ENCODE results near the gene PCSK4.
"Not testable (repeated sequence)": the region's sequence is repeated elsewhere in the genome, so short reads cannot be mapped to it uniquely, and the experiment has no call there.

Gene PCSK4

DNA sequence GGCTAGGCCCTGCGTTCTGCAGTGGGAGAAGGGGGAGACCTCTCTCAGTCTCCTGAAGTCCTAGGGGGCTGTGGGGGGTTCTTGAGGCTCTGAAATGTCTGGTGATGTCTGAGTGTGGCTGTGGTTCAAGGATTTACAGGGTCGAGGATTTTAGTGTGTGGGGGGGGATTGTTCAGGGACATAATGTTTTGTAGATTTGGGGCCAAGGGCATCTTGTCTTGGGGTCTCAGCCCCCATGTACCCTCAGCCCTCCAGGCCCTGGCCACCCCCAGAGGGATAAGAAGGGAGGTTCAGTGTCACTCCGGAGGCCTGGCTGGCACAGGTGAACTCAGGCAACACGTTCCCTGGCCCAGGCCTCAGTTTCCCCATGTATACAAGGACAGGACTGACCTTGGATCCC is 42.6 kb downstream of the PCSK4 start:
- Mint-ChIP-seq H3K27ac (no peak overlapping the region), H3K36me3 (ENCODE audit: low read depth) (peaks cover 4% of the 10 kb centered on the region), H3K9me3 (no peaks in the 10 kb centered on the region), H3K4me1 (ENCODE audit: low read depth) (peaks cover 4% of the 10 kb centered on the region), H3K27me3 (ENCODE audit: low read depth) (peaks cover 44% of the 10 kb centered on the region), H3K4me3 (no peak overlapping the region)
- no peak for DNase-seq (ENCODE audit: low spot score)

DNA sequence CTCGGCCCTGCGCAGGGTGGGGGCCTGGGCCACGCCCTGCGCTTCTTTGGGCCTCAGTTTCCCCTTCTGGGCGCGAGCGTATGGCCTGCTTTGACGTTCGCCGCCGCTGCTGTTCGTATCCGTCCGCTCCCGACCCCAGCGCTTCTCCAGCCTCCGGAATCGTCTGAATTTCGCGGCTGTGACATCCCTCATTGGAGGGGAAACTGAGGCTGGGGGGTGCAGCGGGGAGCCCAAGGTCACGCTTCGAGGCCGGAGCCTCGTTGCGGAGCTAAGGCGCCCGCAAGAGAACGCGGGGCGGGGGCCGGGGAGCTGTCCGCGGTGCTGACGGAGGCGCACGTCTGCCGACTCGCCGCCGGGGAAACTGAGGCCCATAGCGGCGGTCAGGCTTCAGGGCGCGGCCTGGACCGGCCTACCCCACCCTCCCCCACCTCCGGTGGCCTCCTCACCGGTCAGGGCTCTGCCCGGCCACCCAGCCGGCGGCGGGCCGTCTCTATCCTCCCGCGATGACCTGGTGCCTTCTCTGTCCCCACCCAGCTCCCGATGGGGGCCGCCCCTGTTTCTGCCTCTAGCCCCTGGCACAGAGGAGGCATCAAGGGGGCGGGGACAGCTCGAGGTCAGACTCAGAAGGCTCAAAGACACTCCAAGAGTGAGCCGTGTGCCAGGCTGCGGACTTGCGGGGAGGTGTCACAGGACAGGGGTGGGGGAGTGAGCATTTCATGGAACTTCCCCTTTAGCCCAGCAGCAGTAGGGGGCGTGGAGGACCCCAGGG is 43.3 kb downstream of the PCSK4 start:
- no peak for DNase-seq (ENCODE audit: low spot score)
- H3K36me3 Mint-ChIP-seq (ENCODE audit: low read depth), result peaks cover 10% of the 10 kb centered on the region
- peaks cover 40% of the 10 kb centered on the region for H3K27me3 Mint-ChIP-seq (ENCODE audit: low read depth)
- H3K9me3 Mint-ChIP-seq, result no peaks in the 10 kb centered on the region
- no peak overlapping the region for H3K4me3 Mint-ChIP-seq
- H3K4me1 Mint-ChIP-seq (ENCODE audit: low read depth), result peaks cover 4% of the 10 kb centered on the region
- no peak overlapping the region for H3K27ac Mint-ChIP-seq

DNA sequence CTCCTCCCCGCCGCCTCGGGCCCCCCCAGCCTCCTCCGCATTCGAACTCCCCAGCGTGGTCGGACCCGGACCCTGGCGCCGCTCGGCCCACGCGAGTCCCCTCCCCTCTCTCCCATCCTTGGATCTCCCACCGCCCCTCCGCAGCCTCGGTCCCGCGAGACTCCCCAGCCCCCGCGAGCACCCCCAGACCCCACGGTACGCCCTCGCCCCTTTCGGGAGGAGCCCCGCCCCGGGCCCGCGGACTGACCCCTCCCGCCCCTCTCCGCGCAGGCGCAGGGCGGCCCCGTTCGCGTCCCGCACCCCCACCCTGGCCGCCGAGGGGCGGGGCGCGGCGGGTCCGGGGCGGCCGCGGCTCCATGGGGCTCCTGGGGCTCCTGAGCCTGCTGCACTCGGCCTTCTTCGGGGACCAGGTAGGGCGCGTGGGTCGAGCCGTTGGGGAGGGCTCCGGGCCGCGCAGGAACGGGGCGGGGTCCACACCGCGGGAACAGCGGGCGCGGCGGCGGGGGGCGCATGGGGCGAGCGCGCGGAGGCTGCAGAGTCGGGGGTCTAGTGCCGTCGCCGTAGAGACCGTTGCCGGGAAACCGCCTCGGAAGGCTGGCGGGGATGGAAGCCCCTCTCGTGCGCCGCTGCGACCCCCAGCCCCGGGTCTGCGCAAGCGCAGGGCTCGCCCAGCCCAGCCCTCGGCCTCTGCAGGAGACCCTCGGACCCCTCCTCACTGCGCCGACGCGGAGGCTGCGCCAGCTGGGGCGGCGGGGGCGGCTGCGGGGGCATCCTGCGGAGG is 44.0 kb downstream of the PCSK4 start:
- Mint-ChIP-seq H3K9me3 (no peaks in the 10 kb centered on the region), H3K4me3 (no peak overlapping the region), H3K4me1 (ENCODE audit: low read depth) (peaks cover 4% of the 10 kb centered on the region)

DNA sequence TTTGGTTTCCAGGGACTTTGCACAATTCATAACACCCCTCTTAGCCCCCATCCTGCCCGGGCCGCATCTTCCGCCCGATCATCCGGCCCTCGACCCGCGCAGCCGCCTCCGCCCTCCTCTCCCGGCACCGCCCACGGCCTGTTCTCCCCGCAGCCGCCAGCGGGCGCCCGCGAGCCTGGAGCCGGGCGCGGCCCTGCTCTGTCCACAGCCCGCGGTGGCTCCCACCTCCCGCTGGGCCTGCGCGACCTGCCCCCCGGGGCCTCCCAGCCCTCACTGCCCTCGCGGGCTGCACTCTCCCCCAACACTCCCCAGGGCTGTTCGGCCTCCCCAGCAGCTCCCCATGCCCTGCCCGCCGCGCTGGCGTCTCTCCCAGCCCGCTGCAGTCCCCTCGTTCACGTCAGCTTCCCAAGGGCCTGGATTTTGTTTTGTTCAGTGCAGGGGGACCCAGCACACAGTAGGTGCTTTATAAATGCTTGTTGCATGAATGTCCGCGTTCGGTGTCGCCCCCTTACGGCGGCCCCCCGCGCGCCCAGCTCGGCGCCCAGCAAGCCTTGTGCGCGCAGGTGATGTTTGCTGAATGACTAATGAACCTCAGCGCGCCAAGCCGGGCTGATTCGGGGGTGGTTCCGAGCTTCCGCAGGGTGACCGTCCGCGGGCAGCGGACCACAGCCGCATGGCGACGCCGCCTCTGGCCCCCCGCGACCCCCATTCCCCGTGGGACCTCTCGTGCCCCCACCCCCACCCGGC is 44.8 kb downstream of the PCSK4 start:
- no peak overlapping the region for H3K27ac Mint-ChIP-seq
- H3K9me3 Mint-ChIP-seq, result no peaks in the 10 kb centered on the region
- peak; percentile 79 for DNase-seq (ENCODE audit: low spot score)
- peaks cover 25% of the 10 kb centered on the region for H3K27me3 Mint-ChIP-seq (ENCODE audit: low read depth)
- H3K4me3 Mint-ChIP-seq, result peak overlapping the region; percentile 67
- H3K4me1 Mint-ChIP-seq (ENCODE audit: low read depth), result peaks cover 6% of the 10 kb centered on the region
- H3K36me3 Mint-ChIP-seq (ENCODE audit: low read depth), result peaks cover 24% of the 10 kb centered on the region

More for the DNA sequence above, 44.0 kb downstream of the PCSK4 start:
- DNase-seq (ENCODE audit: low spot score), result no peak
- Mint-ChIP-seq H3K27me3 (ENCODE audit: low read depth) (peaks cover 33% of the 10 kb centered on the region), H3K27ac (no peak overlapping the region), H3K36me3 (ENCODE audit: low read depth) (peaks cover 17% of the 10 kb centered on the region)

DNA sequence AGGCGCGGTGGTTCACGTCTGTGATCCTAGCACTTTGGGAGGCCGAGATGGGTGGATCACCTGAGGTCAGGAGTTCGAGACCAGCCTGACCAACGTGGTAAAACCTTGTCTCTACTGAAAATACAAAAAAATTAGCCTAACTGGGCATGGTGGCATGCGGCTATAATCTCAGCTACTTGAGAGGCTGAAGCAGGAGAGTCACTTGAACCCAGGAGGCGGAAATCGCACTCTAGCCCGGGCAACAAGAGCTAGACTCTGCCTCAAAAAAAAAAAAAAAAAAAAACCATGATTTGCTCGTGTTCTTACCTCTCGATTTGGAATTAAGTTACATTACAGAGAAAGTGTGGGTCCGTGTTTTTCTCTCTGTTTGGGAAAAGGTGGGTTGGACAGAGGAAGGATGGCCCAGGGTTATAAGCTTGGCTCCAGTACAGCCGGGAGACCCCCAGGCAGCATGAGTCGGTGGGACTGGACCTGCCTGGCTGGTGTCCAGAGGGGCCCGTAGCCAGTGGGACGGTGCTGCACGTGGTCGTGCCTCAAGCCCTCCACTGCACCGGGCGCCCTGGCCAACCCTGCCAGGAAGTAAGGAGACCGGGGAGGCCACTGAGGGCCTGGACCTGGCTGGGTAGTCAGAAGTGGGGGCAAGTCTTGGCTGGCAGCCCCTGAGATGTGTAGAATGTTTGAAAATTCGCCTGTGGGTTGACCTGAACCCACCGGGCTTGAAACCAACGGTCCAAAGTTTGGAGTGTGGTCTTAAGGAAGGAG is 48.3 kb downstream of the PCSK4 start:
- peak overlapping the region; percentile 42 for H3K4me3 Mint-ChIP-seq
- H3K27me3 Mint-ChIP-seq (ENCODE audit: low read depth), result peaks cover 3% of the 10 kb centered on the region
- peaks cover 41% of the 10 kb centered on the region for H3K36me3 Mint-ChIP-seq (ENCODE audit: low read depth)
- no peak for DNase-seq (ENCODE audit: low spot score)
- no peak overlapping the region for H3K27ac Mint-ChIP-seq
- H3K9me3 Mint-ChIP-seq, result no peaks in the 10 kb centered on the region
- peaks cover 13% of the 10 kb centered on the region for H3K4me1 Mint-ChIP-seq (ENCODE audit: low read depth)

DNA sequence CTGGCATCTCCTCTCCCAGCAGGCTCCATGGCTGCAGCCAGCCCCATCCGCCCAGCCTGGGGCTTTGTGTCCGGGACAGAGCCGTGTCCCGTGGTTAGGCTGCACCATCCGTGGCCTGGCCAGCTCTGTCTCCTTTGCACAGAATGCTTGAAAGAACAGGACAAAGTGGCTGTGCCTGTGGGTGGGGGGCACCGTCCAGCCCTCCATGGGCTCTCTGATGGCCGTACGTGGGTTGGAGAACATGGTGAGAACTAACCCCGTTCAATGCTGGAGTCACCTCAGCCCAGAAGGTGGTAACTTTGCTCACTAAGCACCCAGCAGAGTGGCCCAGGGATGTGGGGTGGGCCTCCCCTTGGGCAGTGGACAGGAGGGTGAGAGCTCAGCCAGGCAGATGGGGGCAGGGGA is 49.1 kb downstream of the PCSK4 start:
- no peaks in the 10 kb centered on the region for H3K9me3 Mint-ChIP-seq
- H3K36me3 Mint-ChIP-seq (ENCODE audit: low read depth), result peaks cover 41% of the 10 kb centered on the region
- H3K4me1 Mint-ChIP-seq (ENCODE audit: low read depth), result peaks cover 13% of the 10 kb centered on the region
- DNase-seq (ENCODE audit: low spot score), result no peak
- peak overlapping the region; percentile 19 for H3K27ac Mint-ChIP-seq
- H3K4me3 Mint-ChIP-seq, result peak overlapping the region; percentile 99
- no peaks in the 10 kb centered on the region for H3K27me3 Mint-ChIP-seq (ENCODE audit: low read depth)

DNA sequence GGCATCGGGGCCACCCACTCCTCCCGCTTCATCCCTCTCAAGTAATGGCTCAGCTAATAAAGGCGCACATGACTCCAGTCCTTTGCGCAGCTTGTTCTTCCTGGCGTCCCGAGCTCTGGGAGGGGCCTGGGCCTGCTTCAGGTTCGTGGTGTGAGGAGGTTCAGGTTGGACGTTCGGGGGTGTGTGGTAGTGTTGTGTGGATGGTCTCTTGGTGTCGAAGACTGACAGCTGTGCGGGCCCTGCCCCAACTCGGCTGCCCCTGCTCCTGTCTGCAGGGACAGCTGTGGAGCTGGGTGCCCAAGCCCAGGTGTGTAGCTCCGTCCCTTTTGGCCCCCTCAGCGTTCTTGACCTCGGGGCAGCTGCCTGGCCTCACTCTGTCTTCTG is 49.7 kb downstream of the PCSK4 start:
- Mint-ChIP-seq H3K9me3 (no peaks in the 10 kb centered on the region), H3K27ac (peak overlapping the region; percentile 31), H3K4me3 (peak overlapping the region; percentile 99), H3K36me3 (ENCODE audit: low read depth) (peaks cover 44% of the 10 kb centered on the region), H3K4me1 (ENCODE audit: low read depth) (peaks cover 13% of the 10 kb centered on the region), H3K27me3 (ENCODE audit: low read depth) (no peaks in the 10 kb centered on the region)
- DNase-seq (ENCODE audit: low spot score), result no peak

DNA sequence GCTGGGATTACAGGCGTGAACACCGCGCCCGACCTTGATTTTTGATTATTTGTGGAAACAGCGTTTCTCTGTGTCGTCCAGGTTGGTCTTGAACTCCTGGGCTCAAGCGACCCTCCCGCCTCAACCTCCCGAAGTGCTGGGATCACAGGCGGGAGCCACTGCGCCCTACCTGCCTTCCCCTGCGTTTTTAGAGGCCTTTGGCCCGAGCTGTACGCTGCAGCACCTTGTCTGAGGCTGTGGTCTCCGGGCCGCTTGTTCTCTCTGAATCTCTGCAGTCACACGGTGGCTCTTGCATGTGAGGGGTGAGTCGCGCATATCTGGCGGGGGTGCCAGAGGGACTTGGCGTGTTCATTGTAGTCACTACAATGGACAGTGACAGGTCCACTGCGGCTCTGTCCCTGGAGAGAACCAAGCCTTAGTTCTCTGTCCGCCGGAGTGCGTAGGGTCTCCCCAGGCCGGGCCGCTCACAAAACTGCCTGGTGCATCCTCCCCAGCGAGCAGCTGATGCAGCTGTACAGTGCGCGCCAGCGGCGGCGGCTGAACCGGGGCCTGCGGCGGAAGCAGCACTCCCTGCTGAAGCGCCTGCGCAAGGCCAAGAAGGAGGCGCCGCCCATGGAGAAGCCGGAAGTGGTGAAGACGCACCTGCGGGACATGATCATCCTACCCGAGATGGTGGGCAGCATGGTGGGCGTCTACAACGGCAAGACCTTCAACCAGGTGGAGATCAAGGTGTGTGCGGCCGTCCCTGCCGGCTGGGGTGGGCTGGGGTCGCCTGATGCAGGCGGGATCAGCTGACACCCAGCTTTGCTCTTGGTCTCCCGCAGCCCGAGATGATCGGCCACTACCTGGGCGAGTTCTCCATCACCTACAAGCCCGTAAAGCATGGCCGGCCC is 50.4 kb downstream of the PCSK4 start:
- H3K9me3 Mint-ChIP-seq; DNase-seq (ENCODE audit: low spot score); H3K27me3 Mint-ChIP-seq (ENCODE audit: low read depth): not testable (repeated sequence)
- Mint-ChIP-seq H3K27ac (peak overlapping the region; percentile 84), H3K4me3 (peak overlapping the region; percentile 99), H3K4me1 (ENCODE audit: low read depth) (peaks cover 13% of the 10 kb centered on the region), H3K36me3 (ENCODE audit: low read depth) (peaks cover 45% of the 10 kb centered on the region)

DNA sequence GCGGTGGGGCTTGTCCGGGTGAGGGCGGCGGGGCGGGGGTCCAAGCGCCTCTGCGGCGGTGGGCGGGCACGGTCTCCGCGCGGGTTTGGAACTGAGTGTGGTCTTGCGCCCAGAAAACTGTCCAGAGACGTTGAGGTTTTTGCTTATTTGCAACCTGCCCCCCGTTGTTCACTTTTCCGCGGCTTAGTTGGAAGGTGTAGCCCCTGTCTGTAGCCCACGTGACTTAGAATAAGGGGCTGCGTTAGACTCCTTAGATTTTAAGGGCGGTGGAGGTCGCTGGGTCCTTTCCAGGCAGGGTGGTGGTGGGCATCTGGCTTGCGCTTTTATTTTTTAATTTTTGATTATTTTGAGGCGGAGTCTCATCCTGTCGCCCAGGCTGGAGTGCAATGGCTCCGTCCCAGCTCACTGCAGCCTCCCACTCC is 51.2 kb downstream of the PCSK4 start:
- Mint-ChIP-seq H3K9me3 (no peaks in the 10 kb centered on the region), H3K4me1 (ENCODE audit: low read depth) (peaks cover 13% of the 10 kb centered on the region), H3K27ac (peak overlapping the region; percentile 84), H3K36me3 (ENCODE audit: low read depth) (peaks cover 45% of the 10 kb centered on the region), H3K27me3 (ENCODE audit: low read depth) (no peaks in the 10 kb centered on the region), H3K4me3 (peak overlapping the region; percentile 99)
- no peak for DNase-seq (ENCODE audit: low spot score)

DNA sequence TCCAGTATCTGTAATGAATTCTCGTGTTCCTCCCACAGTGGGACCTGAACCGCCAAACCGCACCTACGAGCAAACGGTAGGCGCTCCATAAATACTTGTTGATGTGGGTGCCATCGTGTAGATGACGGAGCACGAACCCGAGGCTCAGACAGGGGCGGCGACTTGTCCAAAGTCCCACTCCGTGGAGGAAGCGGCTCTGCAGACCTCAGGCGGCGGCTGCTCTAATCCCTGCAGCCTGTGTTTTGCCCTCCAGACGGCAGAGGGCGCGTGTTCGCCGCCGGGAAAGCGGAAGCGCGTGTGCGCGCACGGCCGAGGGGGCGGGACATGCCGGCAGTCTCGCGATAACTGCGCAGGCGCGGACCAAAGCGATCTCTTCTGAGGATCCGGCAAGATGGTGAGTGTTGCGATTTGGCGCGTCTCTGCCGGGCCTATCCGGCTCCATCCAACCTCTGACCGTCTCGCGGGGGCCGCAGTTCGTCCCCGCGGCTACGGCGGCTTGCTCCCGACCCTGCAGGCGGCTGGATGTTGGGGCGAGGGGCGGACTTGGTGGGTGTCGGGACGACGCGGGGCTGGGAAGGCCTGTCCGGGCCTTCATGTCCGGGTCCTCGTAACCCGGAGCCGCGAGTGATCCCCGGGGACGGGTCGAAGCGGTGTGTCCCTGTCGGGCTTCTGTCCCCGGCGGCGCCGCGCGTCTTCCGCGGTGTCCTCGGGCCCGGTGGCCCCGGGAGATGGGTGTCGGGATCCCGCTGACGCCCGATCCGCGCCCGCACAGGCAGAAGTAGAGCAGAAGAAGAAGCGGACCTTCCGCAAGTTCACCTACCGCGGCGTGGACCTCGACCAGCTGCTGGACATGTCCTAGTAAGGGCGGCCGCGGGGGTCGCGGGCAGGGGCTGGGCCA is 51.9 kb downstream of the PCSK4 start, which contains the start of gene RPS15:
Gene RPS15 (plus strand): TSS at position 362 of the 898 bp plus-strand sequence. CDS start 30 bp downstream, at position 392.
- no peaks in the 10 kb centered on the region for H3K9me3 Mint-ChIP-seq

DNA sequence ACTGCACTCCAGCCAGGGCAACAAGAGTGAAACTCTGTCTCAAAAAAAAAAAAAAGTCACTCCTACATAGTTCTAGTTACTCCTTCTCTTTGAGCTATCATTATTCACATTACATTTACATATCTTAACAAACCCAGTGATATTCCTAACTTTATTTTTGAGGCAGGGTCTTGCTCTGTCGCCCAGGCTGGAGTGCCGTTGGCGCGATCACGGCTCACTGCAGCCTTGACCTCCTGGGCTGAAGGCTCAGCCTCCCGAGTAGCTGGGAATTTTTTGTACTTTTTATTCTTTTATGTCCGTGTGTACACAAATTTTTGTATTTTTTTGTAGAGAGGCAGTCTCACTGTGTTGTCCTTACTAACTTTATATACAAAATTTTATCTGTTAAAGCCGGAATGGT is 52.5 kb downstream of the PCSK4 start:
- H3K36me3 Mint-ChIP-seq (ENCODE audit: low read depth), result peaks cover 45% of the 10 kb centered on the region
- H3K27ac Mint-ChIP-seq, result no peak overlapping the region
- H3K9me3 Mint-ChIP-seq, result no peaks in the 10 kb centered on the region

More for the DNA sequence above, 51.9 kb downstream of the PCSK4 start, which contains the start of gene RPS15:
- peak within 1 kb of the TSS; percentile 99 for H3K4me3 Mint-ChIP-seq
- peaks cover 45% of the 10 kb centered on the region for H3K36me3 Mint-ChIP-seq (ENCODE audit: low read depth)
- peak within 1 kb of the TSS; percentile 99 for H3K27ac Mint-ChIP-seq
- peaks cover 13% of the 10 kb centered on the region for H3K4me1 Mint-ChIP-seq (ENCODE audit: low read depth)
- peak; percentile 96 for DNase-seq (ENCODE audit: low spot score)
- H3K27me3 Mint-ChIP-seq (ENCODE audit: low read depth), result no peaks in the 10 kb centered on the region

More for the DNA sequence above, 52.5 kb downstream of the PCSK4 start:
- Mint-ChIP-seq H3K4me3 (no peak overlapping the region), H3K4me1 (ENCODE audit: low read depth) (peaks cover 13% of the 10 kb centered on the region), H3K27me3 (ENCODE audit: low read depth) (no peaks in the 10 kb centered on the region)
- DNase-seq (ENCODE audit: low spot score), result no peak
